Measurements from ENCODE around the gene RUNX2. TPM values are rescaled to one million over a fixed set of nuclear protein-coding genes. Genes with fewer than 3 reads are reported as not detected.

RUNX2 gene
- total and polyA plus RNA-seq, 2 of the 8 experiments (the other 6 are each of a cell fraction or from before 2014, with no cell fraction given) = 0.26 to 1.2 TPM

GRCh38 chr6:45473121-45473993 lies 145.2 kb downstream of the RUNX2 start (continued):
- no peak for TF ChIP-seq E2F6 (IDR thresholded peaks at IDR 0.05)

Measured in H1 (cell line).